Measurements from ENCODE around the gene RAB5A.

DNA sequence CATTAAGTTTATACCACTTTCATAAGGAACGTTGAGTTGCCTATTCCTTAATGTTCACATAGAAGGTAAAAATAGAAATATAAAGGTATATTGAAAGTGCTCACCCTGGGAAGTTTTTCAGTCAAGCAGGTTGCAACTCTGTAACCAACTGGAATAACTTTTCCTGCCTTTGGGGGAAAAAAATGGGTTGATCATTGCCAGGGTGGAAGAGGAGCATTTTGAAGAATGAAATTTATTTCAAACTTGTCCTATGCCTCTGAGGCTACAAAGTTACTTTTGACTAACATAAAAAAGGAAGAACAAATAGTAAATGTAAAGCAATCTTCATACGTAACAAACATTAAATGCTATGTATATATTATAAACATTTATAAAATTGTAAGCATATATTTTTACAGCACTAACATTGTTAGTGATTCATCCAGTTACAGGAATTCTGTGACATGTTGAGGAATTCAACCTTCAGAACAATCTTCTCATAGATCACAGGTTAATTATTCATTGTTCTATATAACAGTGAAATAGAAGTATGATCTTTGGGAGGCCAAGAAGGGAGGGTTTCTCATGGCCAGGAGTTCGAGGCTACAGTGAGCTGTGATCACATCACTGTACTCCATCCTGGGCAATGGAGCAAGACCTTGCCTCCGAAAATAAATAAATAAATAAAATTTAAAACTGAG lies 26.4 kb upstream of the RAB5A start:
- TF ChIP-seq, protein P1, sequence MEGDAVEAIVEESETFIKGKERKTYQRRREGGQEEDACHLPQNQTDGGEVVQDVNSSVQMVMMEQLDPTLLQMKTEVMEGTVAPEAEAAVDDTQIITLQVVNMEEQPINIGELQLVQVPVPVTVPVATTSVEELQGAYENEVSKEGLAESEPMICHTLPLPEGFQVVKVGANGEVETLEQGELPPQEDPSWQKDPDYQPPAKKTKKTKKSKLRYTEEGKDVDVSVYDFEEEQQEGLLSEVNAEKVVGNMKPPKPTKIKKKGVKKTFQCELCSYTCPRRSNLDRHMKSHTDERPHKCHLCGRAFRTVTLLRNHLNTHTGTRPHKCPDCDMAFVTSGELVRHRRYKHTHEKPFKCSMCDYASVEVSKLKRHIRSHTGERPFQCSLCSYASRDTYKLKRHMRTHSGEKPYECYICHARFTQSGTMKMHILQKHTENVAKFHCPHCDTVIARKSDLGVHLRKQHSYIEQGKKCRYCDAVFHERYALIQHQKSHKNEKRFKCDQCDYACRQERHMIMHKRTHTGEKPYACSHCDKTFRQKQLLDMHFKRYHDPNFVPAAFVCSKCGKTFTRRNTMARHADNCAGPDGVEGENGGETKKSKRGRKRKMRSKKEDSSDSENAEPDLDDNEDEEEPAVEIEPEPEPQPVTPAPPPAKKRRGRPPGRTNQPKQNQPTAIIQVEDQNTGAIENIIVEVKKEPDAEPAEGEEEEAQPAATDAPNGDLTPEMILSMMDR (IDR thresholded peaks at IDR 0.05; ENCODE audit: low read depth, low read length), result no peak
- TF ChIP-seq POLR2A (IDR thresholded peaks at IDR 0.05; ENCODE audit: extremely low read depth, insufficient read length) (no peak), MYC (IDR thresholded peaks at IDR 0.05; ENCODE audit: low read depth, low read length) (no peak)
- TF ChIP-seq, protein P2, sequence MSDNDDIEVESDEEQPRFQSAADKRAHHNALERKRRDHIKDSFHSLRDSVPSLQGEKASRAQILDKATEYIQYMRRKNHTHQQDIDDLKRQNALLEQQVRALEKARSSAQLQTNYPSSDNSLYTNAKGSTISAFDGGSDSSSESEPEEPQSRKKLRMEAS (IDR thresholded peaks at IDR 0.05; ENCODE audit: low read depth, low read length), result no peak

Data from NB4 (cell line).